OCI-LY7 (cell line): Measurements from ENCODE around the gene MFSD2A. TPM values are rescaled to one million over a fixed set of nuclear protein-coding genes. Genes with fewer than 3 reads are reported as not detected.

Source experiments
- BruUV-seq: library from RNA; stranded (reverse); fragments of 400-500 nt; replicated peaks from 2 replicates; lab custom pipeline; 2021; lab: Mats Ljungman, UMichigan
- CTCF ChIA-PET: fragments of 300-600 bp; sonication (Branson Sonifier 250); formaldehyde crosslinking; loops from one replicate; lab custom pipeline; 2022; ENCODE audit warnings: antibody characterized with exemption; ENCODE audit not compliant: unreplicated experiment; lab: Charles Lee
- POLR2A ChIA-PET: fragments of 300-600 bp; sonication (Branson Sonifier 250); formaldehyde crosslinking; loops from one replicate; lab custom pipeline; 2022; ENCODE audit warnings: antibody characterized with exemption; lab: Charles Lee
- DNase-seq: peaks from one replicate; pipeline ENCODE4 v3.0.0-alpha.2; 2015; ENCODE audit warnings: low spot score
- H2AFZ ChIP-seq: fragments of 200-600 bp; sonication (generic), shearing (Covaris generic); 2 replicates; pipeline ENCODE4 v1.6.1; 2014; ENCODE audit warnings: mild to moderate bottlenecking, antibody characterized with exemption, low read length, moderate library complexity
- H3K27ac ChIP-seq: fragments of 200-600 bp; sonication (generic); 2 replicates; pipeline ENCODE4 v1.5.1; 2014; ENCODE audit warnings: mixed run types, low read depth, mild to moderate bottlenecking, moderate library complexity, low read length, inconsistent platforms; ENCODE audit not compliant: poor library complexity, severe bottlenecking
- H3K36me3 ChIP-seq: fragments of 200-600 bp; sonication (generic); 2 replicates; pipeline ENCODE4 v1.6.1; 2014; ENCODE audit warnings: mild to moderate bottlenecking, antibody characterized with exemption, low read length, moderate library complexity, mixed read lengths; ENCODE audit not compliant: insufficient read depth
- H3K4me1 ChIP-seq: fragments of 200-600 bp; sonication (generic); 2 replicates; pipeline ENCODE4 v1.5.1; 2014; ENCODE audit warnings: mild to moderate bottlenecking, low read length; ENCODE audit not compliant: insufficient read depth, poor library complexity, severe bottlenecking
- H3K4me2 ChIP-seq: fragments of 200-600 bp; sonication (generic); 2 replicates; pipeline ENCODE4 v1.6.1; 2014; ENCODE audit warnings: mild to moderate bottlenecking, low read length
- H3K4me3 ChIP-seq: fragments of 200-600 bp; sonication (generic); 2 replicates; pipeline ENCODE4 v1.5.1; 2014; ENCODE audit warnings: mild to moderate bottlenecking, low read depth, low read length; ENCODE audit not compliant: poor library complexity, severe bottlenecking
- H3K79me2 ChIP-seq: fragments of 200-600 bp; sonication (generic); 2 replicates; pipeline ENCODE4 v1.6.1; 2016; ENCODE audit warnings: low read depth, mild to moderate bottlenecking, low read length, moderate library complexity, mixed read lengths; ENCODE audit not compliant: insufficient read depth
- H3K9me2 ChIP-seq: fragments of 200-600 bp; sonication (generic); 2 replicates; pipeline ENCODE4 v1.6.1; 2016; ENCODE audit warnings: mild to moderate bottlenecking, low read length, mixed read lengths; ENCODE audit not compliant: insufficient read depth
- H3K9me3 ChIP-seq: fragments of 200-600 bp; sonication (generic); 2 replicates; pipeline ENCODE4 v1.6.1; 2014; ENCODE audit warnings: mild to moderate bottlenecking, mixed run types, low read length, mixed read lengths
- H4K20me1 ChIP-seq: fragments of 200-600 bp; sonication (generic); 2 replicates; pipeline ENCODE4 v1.6.1; 2014; ENCODE audit warnings: mild to moderate bottlenecking, antibody characterized with exemption, low read length, moderate library complexity, mixed read lengths; ENCODE audit not compliant: insufficient read depth
- CTCF ChIP-seq: fragments of 200-600 bp; sonication (generic); conservative IDR thresholded peaks from 2 replicates; pipeline ENCODE4 v1.5.1; 2014; ENCODE audit warnings: mild to moderate bottlenecking, antibody characterized with exemption, low read length, moderate library complexity, mixed read lengths
- EZH2phosphoT487 ChIP-seq: fragments of 200-600 bp; sonication (generic); IDR thresholded peaks from 2 replicates; pipeline ENCODE4 v1.6.1; 2018; ENCODE audit warnings: low read depth, borderline replicate concordance, mild to moderate bottlenecking, mixed run types, antibody characterized with exemption, low read length, moderate library complexity, mixed read lengths
- intact Hi-C: fragments of 100-400 bp; cut with micrococcal nuclease; formaldehyde crosslinking; loops from one replicate; pipeline ENCODE4 v1.10.0; 2022; ENCODE audit not compliant: unreplicated experiment
- total RNA-seq, 2 experiments: library from RNA; depleted of rRNA in 1 of 2; stranded (reverse); fragments of >200 nt in 1 of 2; shearing (Covaris generic) in 1 of 2; gene quantifications; 2 replicates each; pipeline ENCODE4 v1.2.3, GENCODE V29; 2014 to 2022

Gene MFSD2A
- total RNA-seq, 2 experiments from 2014 or later, result 9.9 to 13.4 TPM

GRCh38 chr1:39938856-39939255, 16.1 kb upstream of the MFSD2A start:
- no peak for DNase-seq
- Histone ChIP-seq H3K9me3 (no peaks in the 10 kb centered on the region), H3K79me2 (no peaks in the 10 kb centered on the region), H3K4me2 (no peak overlapping the region), H4K20me1 (no peaks in the 10 kb centered on the region), H3K36me3 (no peaks in the 10 kb centered on the region), H2AFZ (no peak overlapping the region), H3K4me1 (no peaks in the 10 kb centered on the region), H3K9me2 (no peaks in the 10 kb centered on the region), H3K4me3 (no peak overlapping the region), H3K27ac (no peak overlapping the region)
- CTCF ChIA-PET, result no interaction called here
- intact Hi-C loops, result no loop called here
- POLR2A ChIA-PET, result interaction anchor here (0.7 kb wide), 1 partner anchor 17 kb away, joined by 3 read pairs; no protein-coding TSS in a partner anchor
- no TSS peak for BruUV-seq
- TF ChIP-seq EZH2phosphoT487 (no peak), CTCF (no peak)

- Histone ChIP-seq H2AFZ (no peak overlapping the region), H3K4me1 (no peaks in the 10 kb centered on the region), H3K36me3 (no peaks in the 10 kb centered on the region), H3K27ac (no peak overlapping the region), H3K9me3 (no peaks in the 10 kb centered on the region), H3K79me2 (no peaks in the 10 kb centered on the region), H3K9me2 (no peaks in the 10 kb centered on the region), H3K4me2 (no peak overlapping the region), H3K4me3 (no peak overlapping the region), H4K20me1 (no peaks in the 10 kb centered on the region)
- POLR2A ChIA-PET, result no interaction called here
- intact Hi-C loops, result no loop called here
- no TSS peak for BruUV-seq
- CTCF ChIA-PET, result no interaction called here
- TF ChIP-seq EZH2phosphoT487 (no peak), CTCF (no peak)
- no peak for DNase-seq
Observed at GRCh38 chr1:39940253-39940652, 14.7 kb upstream of the MFSD2A start.

- no TSS peak for BruUV-seq
- no peak overlapping the region for H3K4me2 ChIP-seq
- H3K4me1 ChIP-seq, result no peaks in the 10 kb centered on the region
- H3K27ac ChIP-seq, result no peak overlapping the region
- H4K20me1 ChIP-seq, result no peaks in the 10 kb centered on the region
- H3K79me2 ChIP-seq, result no peaks in the 10 kb centered on the region
- H3K4me3 ChIP-seq, result no peak overlapping the region
- no peak for DNase-seq
- POLR2A ChIA-PET, result no interaction called here
- no peaks in the 10 kb centered on the region for H3K9me3 ChIP-seq
- CTCF ChIA-PET, result no interaction called here
- H3K9me2 ChIP-seq, result no peaks in the 10 kb centered on the region; the same call in 1 of the 2 replicates
- no peak for TF ChIP-seq CTCF
- TF ChIP-seq EZH2phosphoT487, result no peak
- no peaks in the 10 kb centered on the region for H3K36me3 ChIP-seq
- intact Hi-C loops, result no loop called here
- no peak overlapping the region for H2AFZ ChIP-seq
Observed at GRCh38 chr1:39940980-39941871, 13.7 kb upstream of the MFSD2A start.
